Nasal cavity respiratory epithelium epithelial cell of viscerocranial mucosa (primary cell): ENCODE data around the gene CT55. TPM values are rescaled to one million over a fixed set of nuclear protein-coding genes. Genes with fewer than 3 reads are reported as not detected.

Source experiments
- total RNA-seq: library from RNA; depleted of rRNA; stranded (reverse); fragments of >200 nt; gene quantifications from 2 replicates; pipeline ENCODE4 v1.2.3, GENCODE V29; 2014

CT55 gene
- total RNA-seq = not detected in 2 replicates

GRCh38 chrX:135170877-135171519, at the start of gene CT55:
Gene CT55 (minus strand): TSS chrX:135171398. CDS start chrX:135171171, 227 bp downstream.

DNA sequence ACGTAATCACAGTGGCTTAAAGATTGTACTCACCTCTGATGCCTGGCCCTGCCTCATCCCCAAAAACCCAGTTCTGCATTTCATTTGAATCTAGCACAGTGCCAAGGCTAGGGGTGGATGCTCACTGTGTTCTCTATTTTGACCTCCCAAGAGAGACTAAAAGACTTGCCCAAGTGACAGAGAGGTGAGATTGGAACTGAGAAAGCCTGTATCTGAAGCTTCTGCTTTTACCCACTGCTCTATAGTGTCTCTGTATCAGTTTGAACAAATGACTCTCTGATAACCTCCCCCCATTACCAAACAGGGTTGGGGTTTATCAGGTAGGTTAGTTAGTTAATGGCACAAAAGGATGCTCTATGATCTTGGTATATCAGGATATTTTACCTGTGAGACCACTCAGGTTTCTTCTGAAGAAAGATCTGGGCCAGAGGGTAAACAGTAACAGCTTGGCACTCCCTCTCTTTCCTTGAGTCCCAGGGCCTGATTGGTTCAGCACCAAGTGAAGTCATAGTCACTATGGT, 51.1 kb downstream of the CT55 start, which contains the start of gene ETDB:
ETDB (minus strand) TSS at position 471 of the 521 bp plus-strand sequence. CDS start 1,265 bp downstream, outside the sequence.

Other genes with a start within 250 kb of the CT55 start
- 0.07 TPM in 1 of 2 replicates, not detected in the other for gene SMIM10, start 180.4 kb downstream of the CT55 start, total RNA-seq
- gene RTL8B, start 148.9 kb downstream of the CT55 start, total RNA-seq = 0.68 and 2.3 TPM in 2 replicates
- gene RTL8C, start 139.0 kb downstream of the CT55 start, total RNA-seq = 8.2 and 18.7 TPM in 2 replicates
- 6.8 and 9.0 TPM in 2 replicates for gene RTL8A, start 119.3 kb downstream of the CT55 start, total RNA-seq
- gene SMIM10L2B, start 72.7 kb downstream of the CT55 start, total RNA-seq = 0.34 and 0.71 TPM in 2 replicates
- not detected in 2 replicates for gene ETDB, start 50.9 kb downstream of the CT55 start, total RNA-seq
- gene ETDA, start 80.7 kb upstream of the CT55 start, total RNA-seq = not detected in 2 replicates
- not detected in 2 replicates for gene ETDC, start 138.1 kb upstream of the CT55 start, total RNA-seq
- 5.5 and 6.1 TPM in 2 replicates for gene ZNF75D, start 172.7 kb upstream of the CT55 start, total RNA-seq
- 5.2 and 8.2 TPM in 2 replicates for gene ZNF449, start 173.4 kb upstream of the CT55 start, total RNA-seq